Activated CD4-positive, alpha-beta T cell treated with anti-CD3 and anti-CD28 coated beads, Interleukin-2, amount 50 U/mL, for 16 hours (primary cell): ENCODE results near the gene TNFAIP8.

Source experiments
- DNase-seq: peaks from one replicate; pipeline ENCODE4 v3.0.0-alpha.2; 2020

TNFAIP8 gene

DNA sequence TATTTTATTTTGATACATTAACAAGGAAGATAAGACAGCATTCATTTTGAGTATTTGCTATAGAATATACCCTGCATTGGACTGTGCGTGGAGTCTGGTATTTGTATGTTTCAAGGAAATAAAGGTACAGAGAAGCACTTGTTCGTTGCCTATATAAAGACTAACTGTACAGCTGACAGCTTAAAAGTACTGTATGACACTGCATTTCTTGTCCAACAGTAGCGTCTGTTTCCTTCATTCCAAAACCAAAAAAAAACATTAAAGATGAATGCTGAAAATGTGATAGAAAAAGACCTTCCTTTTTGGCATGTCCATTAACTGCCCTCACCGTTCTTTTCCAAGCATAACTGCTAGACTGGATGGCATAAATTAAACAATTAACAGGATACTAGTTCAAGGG, 15.3 kb downstream of the TNFAIP8 start:
- no peak for DNase-seq

- no peak for DNase-seq
These were observed 17.6 kb downstream of the TNFAIP8 start for GRCh38 chr5:119373449-119373858.

- DNase-seq, result no peak
These were observed 19.1 kb downstream of the TNFAIP8 start for GRCh38 chr5:119374901-119375300.

DNA sequence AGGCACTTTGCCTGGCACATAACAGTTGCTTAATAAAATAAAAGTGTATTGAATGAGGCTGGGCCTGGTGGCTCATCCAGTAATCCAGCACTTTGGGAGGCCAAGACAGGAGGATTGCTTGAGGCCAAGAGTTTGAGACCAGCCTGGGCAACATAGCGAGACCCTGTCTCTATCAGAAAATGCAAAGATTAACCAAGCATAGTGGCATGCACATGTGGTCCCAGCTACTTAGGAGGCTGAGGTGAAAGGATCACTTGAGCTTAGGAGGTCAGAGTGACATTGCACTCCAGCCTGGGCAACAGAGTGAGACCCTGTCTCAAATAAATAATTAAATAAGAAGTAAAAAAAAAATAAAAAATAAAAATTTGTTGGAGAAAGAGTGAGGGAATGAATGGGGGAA, 21.2 kb downstream of the TNFAIP8 start:
- DNase-seq, result no peak

GRCh38 chr5:119378075-119378700, 22.4 kb downstream of the TNFAIP8 start:
- no peak for DNase-seq

DNA sequence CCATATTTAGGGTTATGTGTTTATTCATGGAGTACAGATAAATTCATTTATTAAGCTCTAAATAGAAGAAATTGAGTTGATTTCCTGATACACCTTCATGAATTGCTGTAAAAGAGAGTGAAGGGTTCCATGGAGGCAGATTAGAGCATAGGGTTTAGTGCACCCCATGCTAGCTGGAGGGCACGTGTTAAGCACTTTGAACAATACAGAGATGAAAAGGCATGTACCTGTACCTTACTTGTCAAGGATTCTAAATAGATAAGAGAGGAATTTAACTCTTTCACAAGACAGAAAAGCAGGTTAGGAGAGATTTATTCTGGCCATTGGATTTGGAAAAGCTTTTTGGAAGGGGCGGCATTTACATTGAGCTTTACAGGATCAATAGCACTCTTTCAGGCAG, 23.3 kb downstream of the TNFAIP8 start:
- DNase-seq, result no peak

GRCh38 chr5:119379942-119380547, 24.2 kb downstream of the TNFAIP8 start:
- DNase-seq, result no peak

GRCh38 chr5:119382169-119382568, 26.4 kb downstream of the TNFAIP8 start:
- DNase-seq, result no peak

- DNase-seq, result no peak
These were observed 27.2 kb downstream of the TNFAIP8 start for GRCh38 chr5:119383008-119383407.

DNA sequence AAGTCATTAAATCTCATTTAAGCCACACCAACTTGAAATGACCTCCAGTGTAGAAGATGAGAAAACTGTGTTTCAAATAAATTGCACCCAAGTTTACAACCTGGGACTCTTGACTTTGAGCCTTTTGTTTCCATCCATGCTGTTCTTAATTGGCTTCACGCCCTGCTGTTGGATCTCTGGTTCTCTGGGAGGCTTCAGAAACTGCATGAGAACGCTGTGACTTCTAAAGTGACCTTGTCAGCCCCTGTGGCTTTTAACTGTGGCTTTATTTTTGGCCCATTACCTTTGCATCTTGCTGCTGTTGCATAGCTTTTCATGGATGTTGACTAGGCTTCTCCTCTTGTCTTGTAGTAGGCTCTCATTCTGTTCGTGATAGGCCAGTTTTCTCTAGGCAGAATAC, 29.3 kb downstream of the TNFAIP8 start:
- DNase-seq, result no peak

GRCh38 chr5:119385536-119386128, 29.8 kb downstream of the TNFAIP8 start:
- DNase-seq, result no peak

DNA sequence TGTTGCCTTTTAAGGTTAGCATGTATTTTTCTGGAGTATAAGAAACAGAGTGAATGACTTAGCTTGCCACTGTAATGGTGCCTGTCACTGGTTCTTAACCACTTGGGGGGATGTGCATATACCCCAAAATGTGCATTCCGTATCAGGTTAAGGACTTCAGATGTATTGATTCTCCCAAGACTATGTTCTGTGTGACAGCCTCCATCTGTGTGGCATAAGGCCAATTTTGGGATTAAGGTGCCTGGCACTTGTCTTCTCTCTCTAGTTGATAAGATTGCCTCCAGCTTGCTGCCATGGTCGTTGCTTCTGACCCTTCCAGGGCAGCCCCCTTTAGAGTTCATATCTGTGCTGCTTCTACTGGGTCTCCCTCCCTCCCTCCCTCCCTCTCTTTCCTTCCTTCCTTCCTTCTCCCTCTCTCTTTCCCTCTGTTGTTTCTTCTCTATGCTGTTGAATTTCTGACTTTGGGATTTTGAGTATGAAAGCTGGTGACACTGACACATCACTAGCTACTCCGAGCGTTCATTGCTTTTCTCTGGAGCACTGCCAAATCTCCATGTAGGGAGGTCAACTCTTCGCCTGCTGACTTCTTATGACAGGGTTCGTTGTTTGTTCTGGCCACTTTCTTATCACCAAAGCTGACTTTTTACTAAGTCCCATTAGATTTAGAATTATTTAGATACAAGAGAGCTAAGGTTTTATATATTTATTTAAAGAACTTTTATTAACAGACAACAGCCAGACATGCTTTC, 31.0 kb downstream of the TNFAIP8 start:
- DNase-seq, result no peak

DNA sequence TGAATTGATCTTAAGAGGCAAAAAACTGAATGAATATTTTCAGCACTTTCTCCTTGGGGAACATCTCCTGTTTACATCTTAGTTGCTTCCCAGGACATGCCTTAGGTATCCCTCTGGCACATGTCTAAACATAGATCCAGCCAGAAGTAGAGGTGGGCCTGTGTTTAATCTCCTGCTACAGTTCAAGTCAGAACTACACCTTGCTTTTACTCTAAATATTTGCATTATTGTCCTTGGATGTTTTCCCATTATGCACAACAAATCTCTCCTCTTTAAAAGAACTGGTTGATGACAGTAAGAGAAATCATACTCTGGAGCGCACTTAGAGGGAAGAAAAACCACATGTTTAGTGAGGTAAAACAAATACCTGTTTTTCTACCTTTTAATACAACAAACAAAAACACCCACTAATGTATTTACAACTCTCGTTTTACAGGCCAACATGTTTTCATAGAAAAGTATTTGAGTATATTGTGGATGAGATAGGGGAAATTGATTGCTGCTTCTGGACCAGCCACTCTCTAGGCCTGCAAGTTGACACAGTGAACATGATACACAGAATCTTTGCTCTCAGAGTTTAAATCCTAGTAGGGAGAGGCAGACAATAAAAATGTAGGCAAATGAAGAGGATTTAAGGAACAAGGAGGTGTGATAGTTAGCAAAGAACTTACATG, 32.3 kb downstream of the TNFAIP8 start:
- no peak for DNase-seq

- DNase-seq, result no peak
These were observed 32.9 kb downstream of the TNFAIP8 start for GRCh38 chr5:119388619-119389190.

DNA sequence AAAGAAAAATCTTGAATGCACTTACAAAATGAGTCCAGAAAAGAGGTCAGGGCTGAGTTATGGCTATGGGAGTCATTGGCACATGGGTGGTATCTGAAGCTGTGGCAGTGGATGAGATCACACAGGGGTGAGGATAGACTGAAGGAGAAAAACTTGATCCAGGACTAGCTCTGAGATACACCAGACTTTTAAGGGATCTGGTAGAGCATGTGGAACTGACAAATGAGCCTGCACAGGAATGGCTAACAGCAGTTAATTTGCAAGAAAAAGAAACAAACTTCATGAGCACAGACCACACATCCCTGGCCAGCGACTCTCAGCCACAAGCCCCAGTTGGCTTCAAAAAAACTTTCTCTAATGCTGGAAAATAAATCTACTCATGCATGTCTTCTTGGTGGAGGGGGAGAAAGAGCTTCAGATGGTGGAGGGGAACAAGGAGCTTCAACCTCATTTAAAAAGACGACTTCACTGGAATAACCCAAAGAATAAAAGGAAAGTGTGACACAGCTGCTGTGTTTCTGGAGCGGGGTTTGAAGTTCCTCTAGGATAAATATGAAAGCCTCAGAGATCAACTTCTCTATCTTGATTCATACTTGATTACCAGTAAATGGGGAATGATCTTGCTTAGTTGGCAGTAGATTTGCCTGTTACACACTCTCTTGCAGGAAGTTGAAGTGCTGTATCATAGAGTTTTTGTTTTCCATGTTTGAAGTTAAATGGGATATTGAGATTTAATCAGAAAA, 33.6 kb downstream of the TNFAIP8 start:
- no peak for DNase-seq

GRCh38 chr5:119390404-119390803, 34.6 kb downstream of the TNFAIP8 start:
- DNase-seq, result no peak

- DNase-seq, result no peak
These were observed 37.4 kb downstream of the TNFAIP8 start for GRCh38 chr5:119393201-119393691.

DNA sequence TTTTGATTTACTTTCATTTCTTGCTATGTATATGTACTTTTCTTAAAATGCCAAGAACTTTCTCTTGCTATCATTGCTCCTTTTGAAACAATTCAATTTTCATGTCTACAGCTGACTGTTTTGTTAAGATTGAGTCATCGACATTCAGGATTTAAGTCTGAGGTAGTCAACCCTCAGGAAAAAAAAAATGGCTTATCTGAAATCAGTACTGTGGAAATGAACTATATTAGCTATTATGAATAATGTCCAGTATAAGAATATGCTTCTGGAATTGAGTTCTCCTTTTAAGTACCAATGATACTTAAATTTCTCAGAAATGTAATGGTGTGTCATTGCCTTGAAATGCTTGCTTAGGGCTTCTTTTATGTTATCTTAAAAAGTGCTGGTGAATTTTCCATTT, 37.9 kb downstream of the TNFAIP8 start:
- peak; percentile 46 for DNase-seq

- peak; percentile 65 for DNase-seq
These were observed 39.4 kb downstream of the TNFAIP8 start for GRCh38 chr5:119395080-119395836.

DNA sequence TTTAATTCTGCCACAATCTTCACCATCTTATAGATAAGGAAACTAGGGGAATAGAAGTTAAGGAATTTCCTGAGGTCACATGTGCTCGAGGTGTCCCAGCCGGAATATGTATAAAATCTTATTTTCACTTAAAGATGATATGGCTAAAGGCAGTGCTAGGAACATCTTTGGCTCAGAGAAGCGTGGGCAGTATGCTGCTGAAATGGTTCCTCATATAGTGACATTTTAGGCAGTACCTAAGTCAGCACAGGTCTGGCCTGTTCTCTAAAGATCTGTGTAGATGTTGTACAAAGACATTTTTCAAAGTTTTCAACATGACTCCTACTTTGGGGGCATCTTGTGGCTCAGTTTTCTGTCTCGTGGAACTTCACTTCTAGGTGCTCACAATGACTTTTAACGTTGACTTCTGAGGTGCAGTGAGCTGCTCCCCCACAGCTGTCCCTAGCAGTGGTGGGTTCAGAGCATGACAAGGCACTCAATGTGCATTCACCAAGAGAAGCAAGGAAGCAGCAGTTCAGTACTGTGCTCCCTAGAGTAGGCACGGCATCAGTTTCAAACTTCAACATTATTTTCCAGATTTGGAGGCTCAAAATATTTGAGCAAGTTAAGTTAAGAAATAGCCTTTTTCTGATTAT, 40.3 kb downstream of the TNFAIP8 start:
- peak; percentile 37 for DNase-seq
